RKO (cell line): Measurements from ENCODE around the gene PIK3AP1.
"Not testable (repeated sequence)": the region's sequence is repeated elsewhere in the genome, so short reads cannot be mapped to it uniquely, and the experiment has no call there.

ENCODE experiments used
- DNase-seq: peaks from one replicate; pipeline ENCODE4 v3.0.0-alpha.2; 2016; ENCODE audit warnings: low spot score

PIK3AP1 gene

DNA sequence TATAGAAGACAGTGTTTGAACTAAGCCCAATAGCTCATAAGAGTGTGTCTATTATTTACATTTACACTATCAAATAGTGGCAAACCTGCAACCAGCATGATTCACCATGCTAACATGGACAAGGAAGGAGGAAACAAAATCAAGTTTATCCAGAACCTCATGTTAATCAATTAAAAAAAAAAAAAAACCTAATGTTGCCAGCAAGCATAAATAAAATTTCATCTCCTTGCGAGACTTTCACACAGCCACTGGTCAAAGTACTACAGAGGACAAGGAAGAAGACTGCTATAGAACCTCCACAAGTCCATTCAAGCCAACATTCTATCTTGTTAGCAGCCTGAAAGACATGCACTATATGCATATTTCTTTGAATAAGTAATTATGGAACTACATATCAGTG lies 143.2 kb downstream of the PIK3AP1 start:
- no peak for DNase-seq

DNA sequence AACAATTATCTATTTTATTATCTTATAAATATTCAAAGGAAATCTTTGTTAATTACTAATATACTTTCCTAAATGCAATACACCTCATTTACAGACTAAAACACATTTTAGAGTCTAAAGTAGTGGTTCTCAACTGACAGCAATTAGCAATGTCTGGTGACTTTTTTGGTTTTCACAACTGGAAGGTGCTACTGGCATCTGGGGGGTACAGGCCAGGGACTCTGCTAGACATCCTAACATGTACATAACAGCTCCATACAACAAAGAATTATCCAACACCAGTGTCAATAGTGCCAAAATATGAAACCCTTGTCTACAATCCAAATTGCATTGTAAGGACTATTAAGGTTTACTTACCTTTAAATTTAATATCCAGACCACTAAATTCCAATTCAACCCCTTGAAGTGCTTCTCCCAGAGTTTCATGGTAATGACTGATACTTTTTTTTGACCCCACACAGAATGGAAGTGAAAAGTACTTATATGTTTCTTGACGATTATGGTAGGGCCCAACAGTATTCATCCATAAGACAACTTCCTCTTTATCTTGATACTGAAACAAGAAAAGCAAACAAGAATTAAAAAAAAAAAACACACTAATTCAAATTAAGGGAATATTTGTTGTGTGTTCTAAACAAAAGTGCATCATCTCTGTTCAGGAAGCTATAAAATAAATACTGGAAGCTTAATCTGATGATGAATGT lies 143.9 kb downstream of the PIK3AP1 start:
- DNase-seq = no peak

DNA sequence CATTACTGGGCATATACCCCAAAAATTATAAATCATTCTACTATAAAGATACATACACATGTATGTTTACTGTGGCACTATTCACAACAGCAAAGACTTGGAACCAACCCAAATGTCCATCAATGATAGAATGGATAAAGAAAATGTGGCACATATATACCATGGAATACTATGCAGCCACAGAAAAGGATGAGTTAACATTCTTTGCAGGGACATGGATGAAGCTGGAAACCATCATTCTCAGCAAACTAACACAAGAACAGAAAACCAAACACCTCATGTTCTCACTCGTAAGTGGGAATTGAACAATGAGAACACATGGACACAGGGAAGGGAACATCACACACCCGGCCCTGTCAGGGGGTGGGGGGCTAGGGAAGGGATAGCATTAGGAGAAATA lies 145.8 kb downstream of the PIK3AP1 start:
- DNase-seq = not testable (repeated sequence)

DNA sequence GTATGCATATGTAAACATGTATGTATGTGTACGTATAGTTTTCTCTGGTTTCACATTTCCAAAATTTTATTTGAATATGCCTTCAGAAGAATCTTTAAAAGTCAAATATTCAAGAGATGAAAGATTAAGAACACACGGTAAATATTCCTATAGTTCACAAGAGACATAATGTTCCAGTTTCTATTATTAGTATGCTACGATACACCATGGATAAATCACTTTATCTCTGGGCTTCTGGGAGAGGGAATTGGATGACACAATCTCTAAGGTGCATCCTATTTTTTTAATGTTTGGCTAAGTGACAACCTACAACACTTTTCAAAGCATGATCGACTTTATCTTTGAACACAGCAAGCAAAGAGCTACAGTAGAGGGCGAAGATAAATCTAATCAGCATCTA lies 147.3 kb downstream of the PIK3AP1 start:
- DNase-seq = no peak

DNA sequence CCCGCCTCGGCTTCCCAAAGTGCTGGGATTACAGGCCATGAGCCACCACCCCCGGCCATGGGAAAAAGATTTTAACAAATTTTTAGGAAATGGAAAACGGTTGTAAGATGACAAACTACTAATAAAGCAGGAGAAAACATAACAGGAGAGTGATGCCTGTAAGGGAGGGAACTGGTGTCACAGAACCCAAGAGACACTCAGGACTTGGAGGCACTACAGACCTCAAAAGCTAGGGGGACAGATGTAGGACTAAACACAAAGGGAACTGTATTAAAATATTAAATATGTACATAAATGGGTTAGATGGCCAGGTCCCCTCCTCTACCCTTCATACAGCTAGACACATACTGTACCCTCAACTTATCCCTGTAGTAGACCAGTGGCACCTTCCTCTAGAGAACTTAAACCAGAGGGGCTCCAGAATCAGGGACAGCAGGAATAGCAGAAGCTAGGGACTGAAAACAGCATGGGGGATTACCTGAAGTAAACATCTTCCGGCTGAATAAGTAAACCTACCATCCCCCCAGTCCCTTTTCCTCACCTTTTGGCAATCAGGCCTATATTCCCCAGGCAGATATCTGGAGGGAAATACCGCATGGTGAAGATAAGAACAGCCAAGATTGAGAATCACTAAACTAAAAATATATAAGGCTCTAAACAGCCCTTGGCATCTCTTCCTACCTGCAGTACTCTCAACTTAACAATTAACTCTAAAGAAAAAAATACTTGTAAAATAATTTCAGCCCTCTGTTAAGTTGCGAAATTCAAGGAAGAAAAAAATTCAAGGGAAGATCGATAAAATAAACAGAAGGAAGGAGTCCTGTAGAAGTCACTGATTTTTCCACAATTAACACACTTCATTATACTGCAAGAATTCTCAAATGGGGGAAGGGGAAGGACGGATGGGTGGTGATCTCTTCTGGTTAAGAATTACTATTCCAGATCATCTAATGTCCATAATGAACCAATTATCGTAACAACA lies 149.0 kb downstream of the PIK3AP1 start:
- DNase-seq = no peak

DNA sequence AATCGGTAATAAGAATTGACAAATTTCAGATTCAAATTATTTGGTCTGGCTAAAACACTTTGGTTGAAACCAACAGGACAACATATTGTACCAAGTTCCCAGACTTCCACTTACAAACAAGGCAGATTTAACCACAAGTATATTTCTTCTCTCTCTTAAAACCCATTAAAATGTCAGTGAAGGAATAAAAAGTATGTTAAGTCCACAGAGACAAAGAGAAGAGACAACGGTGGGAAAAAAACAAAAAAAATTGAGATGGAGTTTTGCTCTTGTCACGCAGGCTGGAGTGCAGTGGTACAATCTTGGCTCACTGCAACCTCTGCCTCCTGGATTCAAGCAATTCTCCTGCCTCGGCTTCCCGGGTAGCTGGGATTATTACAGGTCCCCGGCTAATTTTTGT lies 149.8 kb downstream of the PIK3AP1 start:
- no peak for DNase-seq

DNA sequence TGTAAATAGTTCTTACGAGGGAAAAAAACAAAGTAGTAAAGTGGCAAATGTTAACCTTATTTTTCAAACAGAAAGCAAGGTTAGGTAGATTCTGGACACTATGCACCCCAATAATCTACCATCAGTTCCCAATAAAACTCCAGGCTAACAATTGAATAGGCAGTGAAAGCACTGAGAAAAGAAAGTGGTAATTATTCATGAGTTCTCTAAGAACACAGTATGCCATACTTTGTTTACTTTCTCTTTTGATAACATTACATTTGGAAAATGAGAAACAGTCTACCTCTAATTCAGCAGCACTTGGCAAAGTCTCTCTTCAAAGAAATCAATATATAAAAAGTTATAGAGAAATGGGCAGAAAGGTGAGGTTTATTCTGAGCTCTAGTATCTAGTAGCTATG lies 151.9 kb downstream of the PIK3AP1 start:
- DNase-seq = no peak

DNA sequence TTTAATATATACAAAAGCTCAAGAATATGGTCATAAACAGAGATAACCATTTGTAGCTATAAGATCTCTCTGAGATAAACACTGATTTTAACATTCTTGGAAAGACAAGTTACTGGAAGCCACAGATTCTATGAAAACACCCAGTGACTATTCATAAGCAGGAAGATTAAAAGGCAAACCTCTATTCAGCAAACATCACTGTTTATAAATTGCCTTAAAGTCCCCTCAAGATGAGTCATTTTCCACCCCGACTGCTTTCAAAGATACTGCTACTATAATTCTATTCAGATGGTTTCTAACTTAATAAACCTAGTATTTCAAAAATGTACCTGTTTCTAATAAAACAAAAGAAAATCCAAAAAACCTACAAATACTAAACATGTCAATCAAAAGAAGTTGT lies 154.5 kb downstream of the PIK3AP1 start:
- DNase-seq = no peak

DNA sequence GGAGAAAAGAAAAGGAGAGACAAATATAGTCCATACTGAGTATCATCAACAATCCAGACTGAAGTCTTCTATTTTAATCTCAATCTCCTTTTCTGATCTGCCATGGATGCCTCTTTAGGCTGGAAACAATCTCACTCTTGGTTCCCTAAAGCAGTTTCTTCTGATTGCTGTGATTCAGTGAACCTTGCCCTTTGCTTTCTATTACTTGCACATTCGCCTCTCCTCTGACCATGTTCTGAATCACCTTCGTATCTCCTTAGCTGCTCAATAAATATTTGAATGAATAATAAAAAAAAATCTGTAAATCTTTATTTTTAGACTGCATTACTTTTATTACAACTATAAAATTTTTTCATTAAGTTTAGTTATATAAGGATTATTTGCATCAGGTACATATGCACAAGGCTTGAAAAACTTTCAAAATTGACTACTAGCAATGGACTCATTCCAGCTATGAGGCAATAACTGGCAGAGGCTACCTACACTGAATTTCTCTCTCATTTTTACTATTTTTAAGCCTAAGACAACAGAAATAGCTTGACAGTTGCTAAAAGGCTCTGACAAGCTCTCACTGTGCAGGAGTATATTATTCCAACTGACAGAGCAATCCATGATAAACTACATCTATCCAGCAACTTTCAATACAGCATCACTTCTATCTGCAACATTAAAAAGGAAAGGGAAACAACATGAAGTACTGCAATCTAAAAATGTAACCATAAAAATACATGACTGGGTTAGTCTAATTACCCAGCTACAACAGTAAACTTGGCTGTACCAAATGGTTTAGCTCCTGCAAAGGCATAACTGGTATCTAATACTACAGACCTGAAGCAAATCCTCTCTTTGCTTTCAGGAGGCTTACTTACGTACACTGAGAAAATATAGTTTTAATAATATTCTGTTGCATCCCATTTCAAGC lies 159.1 kb downstream of the PIK3AP1 start:
- DNase-seq = peak; percentile 34

DNA sequence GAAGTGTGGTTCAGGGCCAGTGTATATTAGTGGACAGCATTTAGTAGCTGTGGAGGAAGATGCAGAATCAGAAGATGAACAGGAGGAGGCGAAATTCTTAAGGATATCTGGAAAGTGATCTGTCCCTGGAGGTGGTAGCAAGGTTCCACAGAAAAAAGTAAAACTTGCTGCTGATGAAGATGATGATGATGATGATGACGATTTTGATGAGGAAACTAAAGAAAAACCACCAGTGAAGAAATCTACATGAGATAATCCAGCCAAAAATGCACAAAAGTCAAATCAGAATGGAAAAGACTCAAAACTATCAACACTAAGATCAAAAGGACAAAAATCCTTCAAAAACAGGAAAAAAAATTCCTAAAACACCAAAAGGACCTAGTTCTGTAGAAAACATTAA lies 159.8 kb downstream of the PIK3AP1 start:
- DNase-seq = no peak

DNA sequence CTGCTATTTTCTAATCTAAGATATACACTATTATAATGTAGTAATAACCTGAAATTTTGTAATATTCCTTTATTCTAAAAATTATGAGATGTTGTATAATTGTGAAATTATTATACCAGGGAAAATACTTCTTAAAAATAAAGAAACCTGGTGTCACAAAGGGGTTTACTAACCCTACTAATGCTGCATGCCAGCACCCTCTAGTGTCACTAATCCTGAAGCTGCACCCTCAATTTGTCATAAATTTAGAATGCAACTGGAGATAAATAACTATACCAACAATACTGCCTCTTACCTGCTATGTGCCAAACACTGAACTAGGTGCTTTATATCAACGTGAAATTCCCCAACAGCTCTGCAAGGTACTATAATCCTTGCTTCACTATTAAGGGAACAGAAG lies 164.3 kb downstream of the PIK3AP1 start:
- DNase-seq = peak; percentile 48

DNA sequence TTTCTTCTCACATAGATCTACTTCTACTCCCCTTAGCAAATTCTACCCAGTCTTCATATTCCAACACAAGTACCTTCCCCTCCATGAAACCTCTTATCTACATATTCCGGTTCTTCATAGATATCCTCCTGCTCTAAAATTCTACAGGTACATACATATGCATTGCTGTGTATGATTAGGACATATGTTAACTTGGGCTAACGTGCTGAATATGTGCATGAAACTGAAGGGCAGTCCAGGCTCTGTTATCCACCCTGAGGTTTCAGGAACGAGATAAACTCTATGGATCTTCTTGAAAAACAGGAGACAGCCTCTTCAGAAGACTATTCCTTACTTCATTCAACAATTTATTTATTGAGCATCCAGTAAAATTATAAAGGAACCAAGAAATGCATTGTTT lies 165.0 kb downstream of the PIK3AP1 start:
- DNase-seq = no peak

DNA sequence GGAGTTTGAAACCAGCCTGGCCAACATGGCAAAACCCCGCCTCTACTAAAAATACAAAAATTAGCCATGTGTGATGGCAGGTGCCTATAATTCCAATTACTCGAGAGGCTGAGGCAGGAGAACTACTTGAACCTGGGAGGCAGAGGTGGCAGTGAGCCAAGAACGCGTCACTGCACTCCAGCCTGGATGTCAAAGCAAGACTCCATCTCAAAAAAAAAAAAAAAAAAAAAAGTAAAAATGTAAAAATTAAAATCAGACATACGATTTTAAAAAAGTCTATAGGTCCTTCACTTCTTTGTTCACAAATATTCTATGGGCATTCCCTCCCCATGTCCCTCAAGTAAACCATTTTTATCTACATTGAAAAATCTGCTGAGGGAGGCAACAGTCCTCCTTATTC lies 171.7 kb downstream of the PIK3AP1 start:
- DNase-seq = no peak

DNA sequence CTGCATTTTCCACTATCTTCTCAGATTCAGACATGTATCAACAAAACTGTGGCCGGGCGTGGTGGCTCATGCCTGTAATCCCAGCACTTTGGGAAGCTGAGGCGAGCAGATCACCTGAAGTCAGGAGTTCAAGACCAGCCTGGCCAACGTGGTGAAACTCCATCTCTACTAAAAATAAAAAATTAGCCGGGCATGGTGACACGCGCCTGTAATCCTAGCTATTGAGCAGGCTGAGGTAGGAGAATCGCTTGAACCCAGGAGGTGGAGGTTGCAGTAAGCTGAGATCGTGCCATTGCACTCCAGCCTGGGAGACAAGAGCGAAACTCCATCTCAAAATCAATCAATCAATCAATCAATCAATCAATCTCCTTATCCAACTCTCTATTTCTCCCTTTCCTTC lies 174.8 kb downstream of the PIK3AP1 start:
- not testable (repeated sequence) for DNase-seq
